ENCODE results near the gene ARRDC2. TPM values are rescaled to one million over a fixed set of nuclear protein-coding genes. Genes with fewer than 3 reads are reported as not detected.

The ARRDC2 gene
- total and polyA plus RNA-seq, 9 of the 15 experiments (the other 6 are each of a cell fraction or from before 2014, with no cell fraction given), result 1.9 to 27.4 (median 15.2) TPM

- TF ChIP-seq ARID4B (CRISPR knock-in tag; IDR thresholded peaks at IDR 0.05), result no peak
- TF ChIP-seq ZFP36 (IDR thresholded peaks at IDR 0.05; ENCODE audit: low read depth, low read length, partially characterized antibody), result peak; percentile 85
- no peak for TF ChIP-seq ZNF24 (IDR thresholded peaks at IDR 0.05)
- TF ChIP-seq TARDBP (IDR thresholded peaks at IDR 0.05), result no peak
Measured at GRCh38 chr19:18027151-18027550, 19.2 kb downstream of the ARRDC2 start (continued).

- H4K20me1 ChIP-seq (replicated peaks; ENCODE audit: control insufficient read depth, insufficient read depth, low read length), result no peaks in the 10 kb centered on the region
- FAIRE-seq, result no peak
- peak in 1 of 4 experiments; percentile 32 for DNase-seq (ENCODE audit: extremely low read depth in 1 of 4, low spot score in 3 of 4)
- H3K9me1 ChIP-seq (ENCODE audit: control insufficient read depth, insufficient read depth, low read length), result no peaks in the 10 kb centered on the region
- H3K36me3 ChIP-seq (ENCODE audit: control insufficient read depth, insufficient read depth, low read length), result no peaks in the 10 kb centered on the region
- peaks cover 4 to 5% of the 10 kb centered on the region in 2 experiments; a peak in 2 of 5 replicates for H3K4me1 ChIP-seq (replicated peaks in 1 of 2; ENCODE audit: control insufficient read depth in 2 of 2, insufficient read depth in 2 of 2, low read length in 2 of 2)
- H3K4me3 ChIP-seq, result no peak overlapping the region
- ChIA-PET CTCF (ENCODE audit: low intra/inter-chr PET ratio) (no interaction called here), POLR2A (interaction anchor here (0.7 kb wide), 1 partner anchor 170 kb away, joined by 3 read pairs; the partner anchor contains the start of gene RPL18A)
- H3K27me3 ChIP-seq (ENCODE audit: control insufficient read depth in 2 of 2, insufficient read depth in 2 of 2, low read length in 2 of 2), result peaks cover 0 to 7% of the 10 kb centered on the region in 2 experiments; a peak in 1 of 5 replicates
- 0 out of 4 replicates have a peak overlapping the region, but pooled peaks of 1 of the 2 experiments have one; percentile 1 for H3K9ac ChIP-seq (ENCODE audit: insufficient read depth in 1 of 2, low read depth in 2 of 2, low read length in 2 of 2)
- intact Hi-C loops (cut with micrococcal nuclease), result no loop called here
- 9% methylated on average over 8 of the region's 8 CpGs for WGBS (ENCODE audit: insufficient coverage, low coverage, missing lambda C conversion rate)
- no peak for ATAC-seq
- H3K79me2 ChIP-seq (ENCODE audit: control insufficient read depth, insufficient read depth, low read length), result no peaks in the 10 kb centered on the region
- no TSS peak for BruUV-seq (replicated peaks)
- no peak overlapping the region for H2AFZ ChIP-seq (ENCODE audit: low read depth, low read length)
- no peaks in the 10 kb centered on the region for H3K9me3 ChIP-seq (replicated peaks; ENCODE audit: control insufficient read depth, insufficient read depth, low read depth, low read length)
- H3K27ac ChIP-seq (ENCODE audit: extremely low read depth, low read depth, low read length), result no peak overlapping the region
- H3K4me2 ChIP-seq (ENCODE audit: insufficient read depth, low read length), result peak overlapping the region; percentile 1; the same call in 1 of the 2 replicates
- in situ Hi-C loops (cut with MboI), result no loop called here
- TF ChIP-seq GATA2 (CRISPR knock-in tag; IDR thresholded peaks at IDR 0.05), result no peak
- TF ChIP-seq MLX (CRISPR knock-in tag; conservative IDR thresholded peaks at IDR 0.05), result no peak
- TF ChIP-seq ZEB2 (IDR thresholded peaks at IDR 0.05), result no peak
- no peak for TF ChIP-seq RERE (CRISPR knock-in tag; IDR thresholded peaks at IDR 0.05; ENCODE audit: borderline replicate concordance)
- peak; percentile 71 for TF ChIP-seq MEIS2 (IDR thresholded peaks at IDR 0.05; ENCODE audit: partially characterized antibody)
- peak; percentile 81 for TF ChIP-seq BCOR (IDR thresholded peaks at IDR 0.05)
Measured at GRCh38 chr19:18029617-18030338, 21.8 kb downstream of the ARRDC2 start.
